Medulla oblongata (tissue), 1 donor: ENCODE measurements around the gene TRIM44.
"Not testable (repeated sequence)": the region's sequence is repeated elsewhere in the genome, so short reads cannot be mapped to it uniquely, and the experiment has no call there.

ENCODE experiments used
- DNase-seq: peaks from one replicate; pipeline ENCODE4 v3.0.0-alpha.2; 2015; ENCODE audit errors: extremely low spot score

The TRIM44 gene

GRCh38 chr11:35815556-35816315 lies 153.2 kb downstream of the TRIM44 start:
- DNase-seq: no peak

- no peak for DNase-seq
These were observed 158.0 kb downstream of the TRIM44 start for GRCh38 chr11:35820614-35821013.

GRCh38 chr11:35822815-35823495 lies 160.4 kb downstream of the TRIM44 start:
- no peak for DNase-seq

GRCh38 chr11:35823742-35824298 lies 161.2 kb downstream of the TRIM44 start:
- DNase-seq: no peak

GRCh38 chr11:35825386-35825785 lies 162.8 kb downstream of the TRIM44 start:
- DNase-seq: no peak

GRCh38 chr11:35826006-35826405 lies 163.4 kb downstream of the TRIM44 start:
- no peak for DNase-seq

- DNase-seq: no peak
These were observed 164.4 kb downstream of the TRIM44 start for GRCh38 chr11:35826949-35827348.

- DNase-seq: no peak
These were observed 173.6 kb downstream of the TRIM44 start for GRCh38 chr11:35836205-35836604.

- no peak for DNase-seq
These were observed 175.5 kb downstream of the TRIM44 start for GRCh38 chr11:35838071-35838470.

GRCh38 chr11:35838697-35839367 lies 176.3 kb downstream of the TRIM44 start:
- not testable (repeated sequence) for DNase-seq

- no peak for DNase-seq
These were observed 177.0 kb downstream of the TRIM44 start for GRCh38 chr11:35839368-35840161.

- no peak for DNase-seq
These were observed 179.2 kb downstream of the TRIM44 start for GRCh38 chr11:35841733-35842132.

GRCh38 chr11:35842958-35843357 lies 180.4 kb downstream of the TRIM44 start:
- DNase-seq: no peak

- DNase-seq: no peak
These were observed 182.0 kb downstream of the TRIM44 start for GRCh38 chr11:35844579-35844978.

- DNase-seq: no peak
These were observed 183.3 kb downstream of the TRIM44 start for GRCh38 chr11:35845860-35846259.

- no peak for DNase-seq
These were observed 184.3 kb downstream of the TRIM44 start for GRCh38 chr11:35846874-35847273.

GRCh38 chr11:35847473-35847872 lies 184.9 kb downstream of the TRIM44 start:
- DNase-seq: no peak

- DNase-seq: no peak
These were observed 186.0 kb downstream of the TRIM44 start for GRCh38 chr11:35848616-35849015.

- no peak for DNase-seq
These were observed 187.6 kb downstream of the TRIM44 start for GRCh38 chr11:35850191-35850590.

- no peak for DNase-seq
These were observed 188.8 kb downstream of the TRIM44 start for GRCh38 chr11:35851342-35851741.

- DNase-seq: no peak
These were observed 189.5 kb downstream of the TRIM44 start for GRCh38 chr11:35852056-35852455.

GRCh38 chr11:35853971-35854370 lies 191.4 kb downstream of the TRIM44 start:
- no peak for DNase-seq
